ENCODE results near the gene HKDC1. TPM values are rescaled to one million over a fixed set of nuclear protein-coding genes. Genes with fewer than 3 reads are reported as not detected.

Gene HKDC1
- total and polyA plus RNA-seq, 10 of the 15 experiments (the other 5 are each of a cell fraction or from before 2014, with no cell fraction given): 0.04 to 0.34 (median 0.13) TPM; not detected in 5

GRCh38 chr10:69306421-69306820 is 86.3 kb downstream of the HKDC1 start:
- in situ Hi-C loops (cut with MboI) (no loop called here), intact Hi-C loops (cut with micrococcal nuclease; ENCODE audit: unreplicated experiment) (no loop called here)
- Histone ChIP-seq H3K79me2 (ENCODE audit: control insufficient read depth, insufficient read depth, low read length) (no peaks in the 10 kb centered on the region), H2AFZ (ENCODE audit: control insufficient read depth, low read depth, low read length) (no peak overlapping the region), H3K4me2 (ENCODE audit: control insufficient read depth, insufficient read depth) (no peak overlapping the region), H3K9ac (ENCODE audit: control insufficient read depth, insufficient read depth, low read length) (no peak overlapping the region), H3K9me3 (replicated peaks; ENCODE audit: control insufficient read depth, insufficient read depth, low read length) (no peaks in the 10 kb centered on the region), H3K36me3 (ENCODE audit: control insufficient read depth in 2 of 2, insufficient read depth in 2 of 2, low read length in 1 of 2) (no peaks in the 10 kb centered on the region), H3K4me3 (no peak overlapping the region), H3K4me1 (ENCODE audit: control insufficient read depth, insufficient read depth, low read length) (no peaks in the 10 kb centered on the region), H3K27ac (ENCODE audit: control insufficient read depth, insufficient read depth) (no peak overlapping the region), H3K27me3 (replicated peaks in 1 of 2; ENCODE audit: control insufficient read depth in 2 of 2, insufficient read depth in 2 of 2, low read length in 1 of 2) (no peaks in the 10 kb centered on the region), H4K20me1 (ENCODE audit: control insufficient read depth, insufficient read depth) (no peaks in the 10 kb centered on the region)
- TF ChIP-seq PAX5 (IDR thresholded peaks at IDR 0.05; ENCODE audit: borderline replicate concordance, low read depth, low read length) (no peak), NBN (IDR thresholded peaks at IDR 0.05) (no peak), BACH1 (IDR thresholded peaks at IDR 0.05; ENCODE audit: borderline replicate concordance) (no peak), TCF7 (IDR thresholded peaks at IDR 0.05; ENCODE audit: borderline replicate concordance) (no peak), MEF2A (IDR thresholded peaks at IDR 0.05; ENCODE audit: insufficient read depth, low read depth, low read length) (no peak), MTA2 (IDR thresholded peaks at IDR 0.05; ENCODE audit: low read depth) (no peak), MTA3 (IDR thresholded peaks at IDR 0.05; ENCODE audit: borderline replicate concordance, low read length) (no peak), CBFB (IDR thresholded peaks at IDR 0.05; ENCODE audit: low read depth) (no peak), RBBP5 (conservative IDR thresholded peaks at IDR 0.05) (no peak), CBX3 (IDR thresholded peaks at IDR 0.05; ENCODE audit: borderline replicate concordance, low read depth) (no peak), JUNB (IDR thresholded peaks at IDR 0.05) (no peak), DPF2 (IDR thresholded peaks at IDR 0.05) (no peak)
- RAD21 ChIA-PET (ENCODE audit: unreplicated experiment): interaction anchor here (0.8 kb wide), 1 partner anchor 21 kb away, joined by 4 read pairs; no protein-coding TSS in a partner anchor
- DNase-seq (ENCODE audit: low read depth, low spot score): no peak
- SMC1A ChIA-PET (ENCODE audit: uncharacterized antibody, unreplicated experiment): no interaction called here
- CTCF ChIA-PET: interaction anchor here (1.7 kb wide), 1 partner anchor 10 kb away, joined by 4 read pairs; no protein-coding TSS in a partner anchor
- 53% methylated on average over 2 of the region's 2 CpGs for WGBS (ENCODE audit: insufficient coverage, insufficient replicate concordance, low lambda C conversion rate, missing lambda C conversion rate)
- FAIRE-seq: no peak
- no TSS peak for BruUV-seq (replicated peaks)
- POLR2A ChIA-PET: no interaction called here
- ATAC-seq: no peak

All from GM12878 (cell line).